Measurements from ENCODE around the gene UPK2.

GRCh38 chr11:118939404-118939915, 16.6 kb upstream of the UPK2 start:
- no peak for TF ChIP-seq GATA2 (IDR thresholded peaks at IDR 0.05; ENCODE audit: low read depth, low read length)
- no peak for TF ChIP-seq GATA3 (IDR thresholded peaks at IDR 0.05; ENCODE audit: low read depth, low read length)

All from SH-SY5Y (cell line).